ENCODE results near the gene CAMTA2.

DNA sequence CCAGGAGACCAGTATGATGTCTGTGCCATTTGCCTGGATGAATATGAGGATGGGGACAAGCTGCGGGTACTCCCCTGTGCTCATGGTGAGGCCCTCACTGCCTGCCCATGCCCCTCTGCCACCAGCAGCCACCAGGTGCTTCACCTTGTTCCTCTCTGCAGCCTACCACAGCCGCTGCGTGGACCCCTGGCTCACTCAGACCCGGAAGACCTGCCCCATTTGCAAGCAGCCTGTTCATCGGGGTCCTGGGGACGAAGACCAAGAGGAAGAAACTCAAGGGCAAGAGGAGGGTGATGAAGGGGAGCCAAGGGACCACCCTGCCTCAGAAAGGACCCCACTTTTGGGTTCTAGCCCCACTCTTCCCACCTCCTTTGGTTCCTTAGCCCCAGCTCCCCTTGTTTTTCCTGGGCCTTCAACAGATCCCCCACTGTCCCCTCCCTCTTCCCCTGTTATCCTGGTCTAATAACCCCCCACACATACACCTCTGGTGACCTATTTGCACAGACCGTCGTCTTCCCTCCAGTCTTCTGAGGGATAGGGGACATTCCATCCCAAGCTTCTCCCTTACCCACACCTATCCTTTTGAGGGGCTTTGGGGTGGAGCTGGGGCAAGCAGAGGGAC, 42.8 kb downstream of the CAMTA2 start:
- TF ChIP-seq, protein P1, sequence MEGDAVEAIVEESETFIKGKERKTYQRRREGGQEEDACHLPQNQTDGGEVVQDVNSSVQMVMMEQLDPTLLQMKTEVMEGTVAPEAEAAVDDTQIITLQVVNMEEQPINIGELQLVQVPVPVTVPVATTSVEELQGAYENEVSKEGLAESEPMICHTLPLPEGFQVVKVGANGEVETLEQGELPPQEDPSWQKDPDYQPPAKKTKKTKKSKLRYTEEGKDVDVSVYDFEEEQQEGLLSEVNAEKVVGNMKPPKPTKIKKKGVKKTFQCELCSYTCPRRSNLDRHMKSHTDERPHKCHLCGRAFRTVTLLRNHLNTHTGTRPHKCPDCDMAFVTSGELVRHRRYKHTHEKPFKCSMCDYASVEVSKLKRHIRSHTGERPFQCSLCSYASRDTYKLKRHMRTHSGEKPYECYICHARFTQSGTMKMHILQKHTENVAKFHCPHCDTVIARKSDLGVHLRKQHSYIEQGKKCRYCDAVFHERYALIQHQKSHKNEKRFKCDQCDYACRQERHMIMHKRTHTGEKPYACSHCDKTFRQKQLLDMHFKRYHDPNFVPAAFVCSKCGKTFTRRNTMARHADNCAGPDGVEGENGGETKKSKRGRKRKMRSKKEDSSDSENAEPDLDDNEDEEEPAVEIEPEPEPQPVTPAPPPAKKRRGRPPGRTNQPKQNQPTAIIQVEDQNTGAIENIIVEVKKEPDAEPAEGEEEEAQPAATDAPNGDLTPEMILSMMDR (IDR thresholded peaks at IDR 0.05; ENCODE audit: low read length) = no peak
- no peak for TF ChIP-seq EZH2 (optimal IDR thresholded peaks at IDR 0.05; ENCODE audit: low read depth, low read length)
- TF ChIP-seq EZH2phosphoT487 (IDR thresholded peaks at IDR 0.05; ENCODE audit: low read length) = no peak
